T-helper 17 cell (primary cell): ENCODE data around the gene ADAMTS2. TPM values are rescaled to one million over a fixed set of nuclear protein-coding genes. Genes with fewer than 3 reads are reported as not detected.
"Not testable (repeated sequence)": the region's sequence is repeated elsewhere in the genome, so short reads cannot be mapped to it uniquely, and the experiment has no call there.

Experiments used
- ATAC-seq: fragments of 150-1000 bp; cut with Tn5 transposase; 2 replicates; pipeline ENCODE4 v1.10.0; 2021; ENCODE audit warnings: mild to moderate bottlenecking, moderate library complexity
- DNase-seq, 3 donors: peaks; one replicate each; pipeline versions ENCODE4 v3.0.0 to v3.0.0-alpha.2; 2020 to 2021
- H3K9me3 ChIP-seq: one replicate; pipeline ENCODE4 v1.7.0; 2013; ENCODE audit warnings: low read length, mild to moderate bottlenecking; ENCODE audit not compliant: control insufficient read depth, poor library complexity, severe bottlenecking
- H3K27ac Mint-ChIP-seq: one replicate; pipeline ENCODE4 v1.8.0; 2022; ENCODE audit warnings: mild to moderate bottlenecking, moderate library complexity, mixed read lengths
- H3K27me3 Mint-ChIP-seq: one replicate; pipeline ENCODE4 v1.8.0; 2022; ENCODE audit warnings: mixed read lengths
- H3K36me3 Mint-ChIP-seq: one replicate; pipeline ENCODE4 v1.8.0; 2022; ENCODE audit warnings: low read depth, mixed read lengths
- H3K4me1 Mint-ChIP-seq: one replicate; pipeline ENCODE4 v1.8.0; 2022; ENCODE audit warnings: mild to moderate bottlenecking, mixed read lengths
- H3K4me3 Mint-ChIP-seq: one replicate; pipeline ENCODE4 v1.8.0; 2022; ENCODE audit warnings: mild to moderate bottlenecking, moderate library complexity, mixed read lengths
- total RNA-seq, 4 donors: library from RNA in 2 of 4; stranded (reverse) in 2 of 4; gene quantifications; one replicate each; pipeline ENCODE4 v1.2.3 and lab custom pipeline; 2022 to 2026

The ADAMTS2 gene
- total RNA-seq, 2 donors from 2014 or later = not detected

- no peak for ATAC-seq
- no peak overlapping the region for H3K4me3 Mint-ChIP-seq
- H3K36me3 Mint-ChIP-seq = no peaks in the 10 kb centered on the region
- no peak for DNase-seq
- peaks cover 10% of the 10 kb centered on the region for H3K27me3 Mint-ChIP-seq
- no peaks in the 10 kb centered on the region for H3K9me3 ChIP-seq
- H3K4me1 Mint-ChIP-seq = no peaks in the 10 kb centered on the region
- no peak overlapping the region for H3K27ac Mint-ChIP-seq
Observed at GRCh38 chr5:179294131-179294780, 51.0 kb downstream of the ADAMTS2 start.

GRCh38 chr5:179292681-179293635 is 52.3 kb downstream of the ADAMTS2 start:
- Mint-ChIP-seq H3K27ac (no peak overlapping the region), H3K4me3 (no peak overlapping the region), H3K4me1 (no peaks in the 10 kb centered on the region), H3K27me3 (peaks cover 10% of the 10 kb centered on the region), H3K36me3 (no peaks in the 10 kb centered on the region)
- ATAC-seq = no peak
- H3K9me3 ChIP-seq = no peaks in the 10 kb centered on the region
- no peak for DNase-seq

- no peak overlapping the region for H3K4me3 Mint-ChIP-seq
- DNase-seq = no peak
Observed at GRCh38 chr5:179292202-179292601, 53.1 kb downstream of the ADAMTS2 start.

GRCh38 chr5:179290681-179291540 is 54.4 kb downstream of the ADAMTS2 start:
- Mint-ChIP-seq H3K4me3 (no peak overlapping the region), H3K27me3 (peaks cover 7% of the 10 kb centered on the region), H3K4me1 (no peaks in the 10 kb centered on the region), H3K36me3 (no peaks in the 10 kb centered on the region), H3K27ac (no peak overlapping the region)
- DNase-seq (no peak), ATAC-seq (no peak)
- no peaks in the 10 kb centered on the region for H3K9me3 ChIP-seq

More at GRCh38 chr5:179292202-179292601, 53.1 kb downstream of the ADAMTS2 start:
- Mint-ChIP-seq H3K36me3 (no peaks in the 10 kb centered on the region), H3K27ac (no peak overlapping the region), H3K27me3 (peaks cover 10% of the 10 kb centered on the region), H3K4me1 (no peaks in the 10 kb centered on the region)
- no peak for ATAC-seq
- no peaks in the 10 kb centered on the region for H3K9me3 ChIP-seq

- no peaks in the 10 kb centered on the region for H3K4me1 Mint-ChIP-seq
- no peaks in the 10 kb centered on the region for H3K27me3 Mint-ChIP-seq
- H3K4me3 Mint-ChIP-seq = no peak overlapping the region
- H3K27ac Mint-ChIP-seq = no peak overlapping the region
- no peaks in the 10 kb centered on the region for H3K36me3 Mint-ChIP-seq
- H3K9me3 ChIP-seq = no peaks in the 10 kb centered on the region
- no peak for ATAC-seq
- DNase-seq = no peak
Observed at GRCh38 chr5:179289756-179290385, 55.4 kb downstream of the ADAMTS2 start.

GRCh38 chr5:179288809-179289185 is 56.5 kb downstream of the ADAMTS2 start:
- DNase-seq (no peak), ATAC-seq (no peak)

GRCh38 chr5:179288101-179288808 is 57.0 kb downstream of the ADAMTS2 start:
- no peak for DNase-seq
- no peaks in the 10 kb centered on the region for H3K9me3 ChIP-seq
- H3K27me3 Mint-ChIP-seq = no peaks in the 10 kb centered on the region
- H3K4me1 Mint-ChIP-seq = no peaks in the 10 kb centered on the region
- H3K36me3 Mint-ChIP-seq = no peaks in the 10 kb centered on the region
- no peak overlapping the region for H3K4me3 Mint-ChIP-seq
- ATAC-seq = no peak
- no peak overlapping the region for H3K27ac Mint-ChIP-seq

More at GRCh38 chr5:179288809-179289185, 56.5 kb downstream of the ADAMTS2 start:
- Mint-ChIP-seq H3K27me3 (no peaks in the 10 kb centered on the region), H3K36me3 (no peaks in the 10 kb centered on the region), H3K4me1 (no peaks in the 10 kb centered on the region), H3K4me3 (no peak overlapping the region), H3K27ac (peak overlapping the region; percentile 16)
- H3K9me3 ChIP-seq = no peaks in the 10 kb centered on the region

- no peak for DNase-seq
- Mint-ChIP-seq H3K4me3 (no peak overlapping the region), H3K27ac (no peak overlapping the region), H3K36me3 (no peaks in the 10 kb centered on the region), H3K4me1 (no peaks in the 10 kb centered on the region), H3K27me3 (no peaks in the 10 kb centered on the region)
- ATAC-seq = no peak
- H3K9me3 ChIP-seq = no peaks in the 10 kb centered on the region
Observed at GRCh38 chr5:179287631-179288030, 57.6 kb downstream of the ADAMTS2 start.

- H3K27me3 Mint-ChIP-seq = no peaks in the 10 kb centered on the region
- H3K4me3 Mint-ChIP-seq = no peak overlapping the region
- no peaks in the 10 kb centered on the region for H3K9me3 ChIP-seq
- H3K4me1 Mint-ChIP-seq = no peaks in the 10 kb centered on the region
- ATAC-seq (no peak), DNase-seq (no peak)
- H3K27ac Mint-ChIP-seq = no peak overlapping the region
- H3K36me3 Mint-ChIP-seq = no peaks in the 10 kb centered on the region
Observed at GRCh38 chr5:179287071-179287470, 58.2 kb downstream of the ADAMTS2 start.

- not testable (repeated sequence) for H3K4me1 Mint-ChIP-seq, H3K27ac Mint-ChIP-seq, H3K27me3 Mint-ChIP-seq, DNase-seq, H3K36me3 Mint-ChIP-seq, H3K4me3 Mint-ChIP-seq, ATAC-seq, H3K9me3 ChIP-seq
Observed at GRCh38 chr5:179285776-179286162, 59.5 kb downstream of the ADAMTS2 start.

GRCh38 chr5:179284751-179285631 is 60.3 kb downstream of the ADAMTS2 start:
- DNase-seq = no peak

More at GRCh38 chr5:179284751-179285631, 60.3 kb downstream of the ADAMTS2 start:
- Mint-ChIP-seq H3K36me3 (no peaks in the 10 kb centered on the region), H3K27me3 (no peaks in the 10 kb centered on the region), H3K4me3 (no peak overlapping the region), H3K4me1 (no peaks in the 10 kb centered on the region), H3K27ac (no peak overlapping the region)
- ATAC-seq = no peak
- H3K9me3 ChIP-seq = no peaks in the 10 kb centered on the region
